GM12878 (cell line): Measurements from ENCODE around the gene PLXDC1. TPM values are rescaled to one million over a fixed set of nuclear protein-coding genes. Genes with fewer than 3 reads are reported as not detected.

Experiments
- ATAC-seq: fragments of 200-7000 bp; cut with Tn5 transposase; 3 replicates; pipeline ENCODE4 v1.9.1; 2020; ENCODE audit warnings: mild to moderate bottlenecking, moderate library complexity
- BruUV-seq: library from RNA; stranded (reverse); fragments of 400-500 nt; replicated peaks from 2 replicates; lab custom pipeline; 2021; lab: Mats Ljungman, UMichigan
- CTCF ChIA-PET: fragments of 300-600 bp; sonication (Branson Sonifier 250); formaldehyde crosslinking; extraction: SDS; loops from one replicate; lab custom pipeline; 2021; ENCODE audit warnings: inconsistent platforms; lab: Yijun Ruan, JAX
- POLR2A ChIA-PET: fragments of 350-600 bp; formaldehyde crosslinking; extraction: SDS; loops from one replicate; lab custom pipeline; 2021; ENCODE audit warnings: inconsistent platforms; lab: Charles Lee
- RAD21 ChIA-PET: fragments of 300-600 bp; sonication (Branson Sonifier 250); formaldehyde crosslinking; loops from one replicate; lab custom pipeline; 2023; ENCODE audit warnings: antibody characterized with exemption; ENCODE audit not compliant: unreplicated experiment; lab: Charles Lee
- SMC1A ChIA-PET: fragments of 300-600 bp; sonication (Branson Sonifier 250); formaldehyde crosslinking; loops from one replicate; lab custom pipeline; 2023; ENCODE audit not compliant: unreplicated experiment, uncharacterized antibody; lab: Charles Lee
- DNase-seq: peaks from one replicate; pipeline ENCODE4 v3.0.0-alpha.2; 2011; ENCODE audit warnings: low read depth, low spot score
- FAIRE-seq: peaks from 3 replicates; lab custom pipeline; 2011; peaks lifted over from hg19 to GRCh38; lab: Jason Lieb, UNC
- H2AFZ ChIP-seq: 2 replicates; pipeline ENCODE4 v1.6.0; 2011; ENCODE audit warnings: low read depth, low read length, control low read depth; ENCODE audit not compliant: control insufficient read depth
- H3K27ac ChIP-seq: 2 replicates; pipeline ENCODE4 v1.5.1; 2011; ENCODE audit warnings: control low read depth; ENCODE audit not compliant: control insufficient read depth, insufficient read depth
- H3K27me3 ChIP-seq, 2 experiments: replicated peaks in 1 of 2; 2 replicates each; pipeline versions ENCODE4 v1.6.0 to v1.6.1; 2011; ENCODE audit warnings: low read length in 1 of 2; ENCODE audit not compliant: control insufficient read depth in 2 of 2, insufficient read depth in 2 of 2
- H3K36me3 ChIP-seq, 2 experiments: 2 replicates each; pipeline ENCODE4 v1.5.1; 2011; ENCODE audit warnings: low read length in 1 of 2; ENCODE audit not compliant: control insufficient read depth in 2 of 2, insufficient read depth in 2 of 2
- H3K4me1 ChIP-seq: 2 replicates; pipeline ENCODE4 v1.6.1; 2011; ENCODE audit warnings: mild to moderate bottlenecking, low read length, moderate library complexity, mixed read lengths; ENCODE audit not compliant: control insufficient read depth, insufficient read depth
- H3K4me2 ChIP-seq: 2 replicates; pipeline ENCODE4 v1.6.0; 2011; ENCODE audit warnings: control low read depth; ENCODE audit not compliant: control insufficient read depth, insufficient read depth
- H3K4me3 ChIP-seq: fragments of 200-600 bp; sonication (generic); 2 replicates; pipeline ENCODE4 v1.5.1; 2016
- H3K79me2 ChIP-seq: 2 replicates; pipeline ENCODE4 v1.6.0; 2011; ENCODE audit warnings: low read length; ENCODE audit not compliant: control insufficient read depth, insufficient read depth
- H3K9ac ChIP-seq: 2 replicates; pipeline ENCODE4 v1.8.0; 2011; ENCODE audit warnings: low read length, control low read depth, mixed read lengths; ENCODE audit not compliant: control insufficient read depth, insufficient read depth
- H3K9me3 ChIP-seq: replicated peaks from 3 replicates; pipeline ENCODE4 v1.5.1; 2011; ENCODE audit warnings: mild to moderate bottlenecking, low read length; ENCODE audit not compliant: control insufficient read depth, insufficient read depth
- H4K20me1 ChIP-seq: 2 replicates; pipeline ENCODE4 v1.6.0; 2011; ENCODE audit not compliant: control insufficient read depth, insufficient read depth
- REST ChIP-seq: IDR thresholded peaks from 2 replicates; pipeline ENCODE4 v1.6.1; 2012; ENCODE audit warnings: mild to moderate bottlenecking, low read depth, low read length
- ZNF207 ChIP-seq: fragments of 450-650 bp; IDR thresholded peaks from 2 replicates; pipeline ENCODE4 v1.6.1; 2014; ENCODE audit warnings: antibody characterized with exemption, mild to moderate bottlenecking, borderline replicate concordance
- WGBS: methylation state at CpG from one replicate; pipeline ENCODE4 v1.1.6; 2016; ENCODE audit warnings: low lambda C conversion rate; ENCODE audit not compliant: insufficient replicate concordance, insufficient coverage; ENCODE audit errors: missing lambda C conversion rate; 5-methylcytosine and 5-hydroxymethylcytosine counted together
- in situ Hi-C: fragments of 300-500 bp; cut with MboI; formaldehyde crosslinking; loops from 9 replicates; pipeline ENCODE4 v1.14.3; 2018; ENCODE audit warnings: mixed read lengths
- intact Hi-C: fragments of 100-400 bp; cut with micrococcal nuclease; formaldehyde crosslinking; loops from one replicate; pipeline ENCODE4 v1.14.2; 2022; ENCODE audit not compliant: unreplicated experiment
- polyA plus RNA-seq, 11 experiments: library from polyadenylated mRNA; depleted of rRNA in 4 of 11; unstranded in 6 of 11; stranded (reverse) in 5 of 11; fragments of >200 nt; fragmentation: Nextera tagmentation in 4 of 11; fragmentation: Illumina TruSeq in 1 of 11; extraction: Ambion mirVana in 4 of 11; extraction: Trizol in 1 of 11; gene quantifications; 1 replicate in 1 of 11; 2 replicates in 10 of 11; pipeline versions ENCODE4 v1.2.1 to v1.2.3, GENCODE V29; 2011 to 2016; ENCODE audit warnings: inconsistent platforms in 2 of 11, missing spikeins in 2 of 11, low read depth in 1 of 11
- total RNA-seq, 4 experiments: library from RNA; depleted of rRNA in 3 of 4; stranded (reverse); fragments of >200 nt in 3 of 4; fragmentation: Illumina TruSeq in 1 of 4; extraction: Trizol in 1 of 4; gene quantifications; 2 replicates each; pipeline versions ENCODE4 v1.2.1 to v1.2.3, GENCODE V29; 2013 to 2021

Gene PLXDC1
- total and polyA plus RNA-seq, 10 of the 15 experiments (the other 5 are each of a cell fraction or from before 2014, with no cell fraction given) = 0.03 to 0.30 (median 0.22) TPM; not detected in 7

GRCh38 chr17:39094607-39095308, 56.7 kb downstream of the PLXDC1 start (continued):
- TF ChIP-seq REST = no peak

GRCh38 chr17:39092692-39093230, 58.7 kb downstream of the PLXDC1 start:
- no TSS peak for BruUV-seq
- Histone ChIP-seq H3K27me3 (no peaks in the 10 kb centered on the region; a peak in 1 of 4 replicates), H3K27ac (no peak overlapping the region), H3K9ac (0 out of 2 replicates have a peak overlapping the region, but pooled peaks have one; percentile 24), H3K4me3 (no peak overlapping the region), H3K9me3 (no peaks in the 10 kb centered on the region), H3K4me2 (peak overlapping the region; percentile 46), H2AFZ (peak overlapping the region; percentile 45), H3K79me2 (no peaks in the 10 kb centered on the region), H3K36me3 (no peaks in the 10 kb centered on the region), H3K4me1 (peaks cover 26% of the 10 kb centered on the region), H4K20me1 (no peaks in the 10 kb centered on the region)
- ChIA-PET SMC1A (interaction anchor here (2.3 kb wide), 1 partner anchor 61 kb away, joined by 9 read pairs; no protein-coding TSS in a partner anchor), POLR2A (interaction anchor here (1.0 kb wide), 1 partner anchor 60 kb away, joined by 4 read pairs; no protein-coding TSS in a partner anchor), RAD21 (interaction anchor here (0.7 to 2.6 kb wide), 5 partner anchors 18 to 152 kb away, joined by 3 to 12 read pairs (median 4); no protein-coding TSS in a partner anchor), CTCF (interaction anchor here (0.7 to 1.6 kb wide), 4 partner anchors 26 to 110 kb away, joined by 3 to 7 read pairs (median 4); no protein-coding TSS in a partner anchor)
- intact Hi-C loops (loop anchor here (10.0 kb wide), 1 partner anchor 52 kb away; no protein-coding TSS in a partner anchor), in situ Hi-C loops (no loop called here)
- TF ChIP-seq ZNF207 = no peak
- no peak for ATAC-seq
- 18% methylated on average over 6 of the region's 6 CpGs for WGBS
- DNase-seq = no peak
- FAIRE-seq = no peak
